HepG2 (cell line): Measurements from ENCODE around the gene HECTD3. TPM values are rescaled to one million over a fixed set of nuclear protein-coding genes. Genes with fewer than 3 reads are reported as not detected.
"Not testable (repeated sequence)": the region's sequence is repeated elsewhere in the genome, so short reads cannot be mapped to it uniquely, and the experiment has no call there.

Experiments
- ATAC-seq: fragments of 200-7000 bp; cut with Tn5 transposase; 3 replicates; pipeline ENCODE4 v1.9.1; 2020; ENCODE audit warnings: mild to moderate bottlenecking, moderate library complexity
- BruUV-seq: library from RNA; stranded (reverse); fragments of 400-500 nt; replicated peaks from 2 replicates; lab custom pipeline; 2021; lab: Mats Ljungman, UMichigan
- CTCF ChIA-PET: fragments of 300-600 bp; formaldehyde crosslinking; extraction: SDS; loops from one replicate; lab custom pipeline; 2021; ENCODE audit warnings: low total read pairs, inconsistent platforms, low intra/inter-chr PET ratio; lab: Yijun Ruan, JAX
- POLR2A ChIA-PET: fragments of 350-600 bp; sonication (Branson Sonifier 250); formaldehyde crosslinking; loops from one replicate; lab custom pipeline; 2020; ENCODE audit warnings: antibody characterized with exemption, inconsistent platforms; lab: Yijun Ruan, JAX
- DNase-seq: peaks from one replicate; pipeline ENCODE4 v3.0.0-alpha.2; 2015; ENCODE audit warnings: low spot score
- FAIRE-seq: peaks from 3 replicates; lab custom pipeline; 2011; peaks lifted over from hg19 to GRCh38; lab: Jason Lieb, UNC
- H2AFZ ChIP-seq: one replicate; pipeline ENCODE4 v1.6.1; 2011; ENCODE audit warnings: low read length, inconsistent platforms
- H3K27ac ChIP-seq: fragments of 300-600 bp; 3 replicates; pipeline ENCODE4 v1.8.0; 2011; ENCODE audit warnings: mixed run types, mild to moderate bottlenecking, mixed read lengths, low read length, inconsistent platforms; ENCODE audit not compliant: insufficient read depth; ENCODE audit errors: extremely low read length
- H3K27me3 ChIP-seq, 2 experiments: fragments of 200-600 bp in 1 of 2; 2 replicates in 1 of 2; 3 replicates in 1 of 2; pipeline versions ENCODE4 v1.6.0 to v1.8.0; 2011; ENCODE audit warnings: low read length in 2 of 2, mild to moderate bottlenecking in 2 of 2, moderate library complexity in 2 of 2, inconsistent platforms in 1 of 2; ENCODE audit not compliant: insufficient read depth in 2 of 2, control insufficient read depth in 1 of 2
- H3K36me3 ChIP-seq, 2 experiments: fragments of 200-600 bp in 1 of 2; replicated peaks in 1 of 2; 2 replicates in 1 of 2; 3 replicates in 1 of 2; pipeline versions ENCODE4 v1.5.1 to v1.8.0; 2011; ENCODE audit warnings: low read length in 2 of 2, inconsistent platforms in 1 of 2; ENCODE audit not compliant: insufficient read depth in 2 of 2, control insufficient read depth in 1 of 2
- H3K4me1 ChIP-seq: 2 replicates; pipeline ENCODE4 v1.5.1; 2012; ENCODE audit warnings: low read length, inconsistent platforms; ENCODE audit not compliant: insufficient read depth
- H3K4me2 ChIP-seq: 2 replicates; pipeline ENCODE4 v1.6.0; 2011; ENCODE audit warnings: low read depth, low read length, inconsistent platforms
- H3K4me3 ChIP-seq, 3 experiments: fragments of 200-600 bp in 1 of 3; sonication (generic), shearing (Covaris generic) in 1 of 3; replicated peaks in 1 of 3; 2 replicates each; pipeline ENCODE4 v1.5.1; 2011 to 2016; ENCODE audit warnings: low read length in 3 of 3, inconsistent platforms in 2 of 3, low read depth in 2 of 3, mild to moderate bottlenecking in 2 of 3, control low read depth in 1 of 3, mixed read lengths in 1 of 3; ENCODE audit not compliant: insufficient read depth in 1 of 3
- H3K79me2 ChIP-seq: one replicate; pipeline ENCODE4 v1.6.1; 2011; ENCODE audit warnings: low read length, inconsistent platforms; ENCODE audit not compliant: insufficient read depth
- H3K9ac ChIP-seq: 2 replicates; pipeline ENCODE4 v1.6.0; 2011; ENCODE audit warnings: mild to moderate bottlenecking, low read depth, low read length, inconsistent platforms; ENCODE audit not compliant: insufficient read depth
- H3K9me3 ChIP-seq: 2 replicates; pipeline ENCODE4 v1.5.1; 2012; ENCODE audit warnings: mild to moderate bottlenecking, low read length
- H4K20me1 ChIP-seq: 2 replicates; pipeline ENCODE4 v1.6.0; 2011; ENCODE audit warnings: inconsistent platforms, mild to moderate bottlenecking, low read length, moderate library complexity; ENCODE audit not compliant: insufficient read depth
- HNRNPLL ChIP-seq: fragments of 200-400 bp; formaldehyde crosslinking; IDR thresholded peaks from 2 replicates; pipeline ENCODE4 v1.6.1; 2017; ENCODE audit warnings: mild to moderate bottlenecking, low read depth, low read length; ENCODE audit not compliant: poor library complexity, severe bottlenecking
- TAF15 ChIP-seq: fragments of 200-400 bp; formaldehyde crosslinking; IDR thresholded peaks from one replicate; pipeline ENCODE4 v1.6.1; 2018; ENCODE audit warnings: mild to moderate bottlenecking, low read depth, low read length; ENCODE audit not compliant: poor library complexity, severe bottlenecking
- ZNF20 ChIP-seq: sonication (generic); formaldehyde crosslinking; IDR thresholded peaks from 2 replicates; pipeline ENCODE4 v1.4.0; 2020; ENCODE audit warnings: mild to moderate bottlenecking, moderate library complexity, missing genetic modification reagents
- ZSCAN9 ChIP-seq: IDR thresholded peaks from 2 replicates; pipeline ENCODE4 v1.6.1; 2016; ENCODE audit warnings: borderline replicate concordance
- WGBS: methylation state at CpG from one replicate; pipeline ENCODE4 v1.1.6; 2017; ENCODE audit warnings: low lambda C conversion rate; 5-methylcytosine and 5-hydroxymethylcytosine counted together
- in situ Hi-C: cut with HindIII; loops from 2 replicates; pipeline ENCODE4 v1.10.0; 2017; ENCODE audit warnings: low pct_unique_long_range_greater_than_20kb; ENCODE audit not compliant: extremely low pct_ligation_motif_present
- intact Hi-C: fragments of 100-400 bp; cut with micrococcal nuclease; formaldehyde crosslinking; loops from one replicate; pipeline ENCODE4 v1.10.0; 2022; ENCODE audit not compliant: unreplicated experiment
- polyA plus RNA-seq, 8 experiments: library from polyadenylated mRNA; depleted of rRNA in 3 of 8; stranded (reverse) in 7 of 8; unstranded in 1 of 8; fragments of >200 nt; fragmentation: Illumina TruSeq in 4 of 8; extraction: Trizol in 4 of 8; gene quantifications; 2 replicates each; pipeline versions ENCODE4 v1.2.1 to v1.2.3, GENCODE V29; 2011 to 2016; ENCODE audit warnings: low read depth in 4 of 8, missing spikeins in 1 of 8, mixed read lengths in 1 of 8; ENCODE audit not compliant: insufficient read depth in 1 of 8
- total RNA-seq, 5 experiments: library from RNA; depleted of rRNA; stranded (reverse); fragments of >200 nt; fragmentation: Illumina TruSeq; extraction: Trizol; gene quantifications; 2 replicates each; pipeline ENCODE4 v1.2.3, GENCODE V29; 2016; ENCODE audit warnings: low read depth in 1 of 5
- TF ChIP-seq, protein P1 (sequence below): sonication (generic); formaldehyde crosslinking; IDR thresholded peaks from 2 replicates; pipeline ENCODE4 v1.4.0; 2020; ENCODE audit warnings: mild to moderate bottlenecking, missing genetic modification reagents
- TF ChIP-seq, protein P2 (sequence below): sonication (generic); formaldehyde crosslinking; IDR thresholded peaks from 2 replicates; pipeline ENCODE4 v1.9.0; 2021; ENCODE audit warnings: missing genetic modification reagents, mild to moderate bottlenecking, borderline replicate concordance
- TF ChIP-seq, protein P3 (sequence below): sonication (generic); formaldehyde crosslinking; IDR thresholded peaks from 2 replicates; pipeline ENCODE4 v1.4.0; 2020; ENCODE audit warnings: missing genetic modification reagents

Gene HECTD3
- total and polyA plus RNA-seq, 2 of the 13 experiments (the other 11 are each of a cell fraction or from before 2014, with no cell fraction given), result 18.6 to 24.5 TPM

DNA sequence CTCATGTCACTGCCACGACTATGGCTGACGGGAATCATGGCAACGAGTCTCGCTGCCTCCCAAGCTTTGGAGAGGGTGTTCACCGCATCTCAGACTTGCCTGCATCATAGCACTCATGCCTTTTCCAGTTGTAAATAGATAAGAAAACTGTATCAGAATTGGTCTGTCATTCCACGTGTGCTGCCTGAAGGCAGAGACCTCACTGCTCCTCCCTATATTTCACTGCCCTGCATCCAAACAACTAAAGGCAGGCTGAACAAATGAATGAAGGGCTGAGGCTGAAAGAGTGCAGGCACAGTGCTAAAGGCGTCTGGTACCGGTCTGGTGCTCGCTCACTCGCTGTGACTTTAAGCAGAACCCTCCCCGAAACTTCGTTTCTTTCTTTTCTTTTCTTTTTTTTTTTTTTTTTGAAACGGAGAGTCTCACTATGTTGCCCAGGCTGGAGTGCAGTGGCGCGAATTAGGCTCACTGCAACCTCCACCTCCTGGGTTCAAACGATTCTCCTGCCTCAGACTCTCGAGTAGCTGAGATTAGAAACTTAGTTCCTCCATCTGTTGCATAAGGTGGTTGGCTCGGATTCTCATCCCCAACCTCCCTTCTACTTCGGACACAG is 25.3 kb downstream of the HECTD3 start (continued):
- TF ChIP-seq, protein P1, sequence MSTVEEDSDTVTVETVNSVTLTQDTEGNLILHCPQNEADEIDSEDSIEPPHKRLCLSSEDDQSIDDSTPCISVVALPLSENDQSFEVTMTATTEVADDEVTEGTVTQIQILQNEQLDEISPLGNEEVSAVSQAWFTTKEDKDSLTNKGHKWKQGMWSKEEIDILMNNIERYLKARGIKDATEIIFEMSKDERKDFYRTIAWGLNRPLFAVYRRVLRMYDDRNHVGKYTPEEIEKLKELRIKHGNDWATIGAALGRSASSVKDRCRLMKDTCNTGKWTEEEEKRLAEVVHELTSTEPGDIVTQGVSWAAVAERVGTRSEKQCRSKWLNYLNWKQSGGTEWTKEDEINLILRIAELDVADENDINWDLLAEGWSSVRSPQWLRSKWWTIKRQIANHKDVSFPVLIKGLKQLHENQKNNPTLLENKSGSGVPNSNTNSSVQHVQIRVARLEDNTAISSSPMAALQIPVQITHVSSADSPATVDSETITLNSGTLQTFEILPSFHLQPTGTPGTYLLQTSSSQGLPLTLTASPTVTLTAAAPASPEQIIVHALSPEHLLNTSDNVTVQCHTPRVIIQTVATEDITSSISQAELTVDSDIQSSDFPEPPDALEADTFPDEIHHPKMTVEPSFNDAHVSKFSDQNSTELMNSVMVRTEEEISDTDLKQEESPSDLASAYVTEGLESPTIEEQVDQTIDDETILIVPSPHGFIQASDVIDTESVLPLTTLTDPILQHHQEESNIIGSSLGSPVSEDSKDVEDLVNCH (CRISPR knock-in tag), result no peak
- TF ChIP-seq ZNF20 (CRISPR knock-in tag) (peak; percentile 29; the same call in 1 of the 2 replicates), HNRNPLL (no peak), ZSCAN9 (CRISPR knock-in tag) (0 out of 2 replicates have a peak, but pooled peaks have one; percentile 1), TAF15 (no peak)
- TF ChIP-seq, protein P2, sequence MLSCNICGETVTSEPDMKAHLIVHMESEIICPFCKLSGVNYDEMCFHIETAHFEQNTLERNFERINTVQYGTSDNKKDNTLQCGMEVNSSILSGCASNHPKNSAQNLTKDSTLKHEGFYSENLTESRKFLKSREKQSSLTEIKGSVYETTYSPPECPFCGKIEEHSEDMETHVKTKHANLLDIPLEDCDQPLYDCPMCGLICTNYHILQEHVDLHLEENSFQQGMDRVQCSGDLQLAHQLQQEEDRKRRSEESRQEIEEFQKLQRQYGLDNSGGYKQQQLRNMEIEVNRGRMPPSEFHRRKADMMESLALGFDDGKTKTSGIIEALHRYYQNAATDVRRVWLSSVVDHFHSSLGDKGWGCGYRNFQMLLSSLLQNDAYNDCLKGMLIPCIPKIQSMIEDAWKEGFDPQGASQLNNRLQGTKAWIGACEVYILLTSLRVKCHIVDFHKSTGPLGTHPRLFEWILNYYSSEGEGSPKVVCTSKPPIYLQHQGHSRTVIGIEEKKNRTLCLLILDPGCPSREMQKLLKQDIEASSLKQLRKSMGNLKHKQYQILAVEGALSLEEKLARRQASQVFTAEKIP (CRISPR knock-in tag), result no peak
- TF ChIP-seq, protein P3, sequence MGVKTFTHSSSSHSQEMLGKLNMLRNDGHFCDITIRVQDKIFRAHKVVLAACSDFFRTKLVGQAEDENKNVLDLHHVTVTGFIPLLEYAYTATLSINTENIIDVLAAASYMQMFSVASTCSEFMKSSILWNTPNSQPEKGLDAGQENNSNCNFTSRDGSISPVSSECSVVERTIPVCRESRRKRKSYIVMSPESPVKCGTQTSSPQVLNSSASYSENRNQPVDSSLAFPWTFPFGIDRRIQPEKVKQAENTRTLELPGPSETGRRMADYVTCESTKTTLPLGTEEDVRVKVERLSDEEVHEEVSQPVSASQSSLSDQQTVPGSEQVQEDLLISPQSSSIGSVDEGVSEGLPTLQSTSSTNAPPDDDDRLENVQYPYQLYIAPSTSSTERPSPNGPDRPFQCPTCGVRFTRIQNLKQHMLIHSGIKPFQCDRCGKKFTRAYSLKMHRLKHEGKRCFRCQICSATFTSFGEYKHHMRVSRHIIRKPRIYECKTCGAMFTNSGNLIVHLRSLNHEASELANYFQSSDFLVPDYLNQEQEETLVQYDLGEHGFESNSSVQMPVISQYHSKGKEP (CRISPR knock-in tag), result no peak
- TF ChIP-seq, all 625 proteins: peak for 8

DNA sequence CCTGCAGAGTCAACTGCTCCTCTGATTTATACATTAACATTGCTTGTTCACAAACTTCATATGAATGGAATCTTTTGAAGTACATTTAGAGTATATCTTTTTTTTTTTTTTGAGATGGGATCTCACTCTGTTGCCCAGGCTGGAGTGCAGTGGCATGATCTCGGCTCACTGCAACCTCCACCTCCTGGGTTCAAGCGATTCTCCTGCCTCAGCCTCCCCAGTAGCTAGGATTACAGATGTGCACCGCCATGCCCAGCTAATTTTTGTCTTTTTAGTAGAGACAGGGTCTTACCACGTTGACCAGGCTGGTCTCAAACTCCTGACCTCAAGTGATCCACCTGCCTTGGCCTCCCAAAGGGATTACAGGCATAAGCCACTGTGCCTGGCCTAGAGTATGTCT is 33.8 kb downstream of the HECTD3 start:
- H3K27me3 ChIP-seq, ATAC-seq, in situ Hi-C loops, BruUV-seq, FAIRE-seq, H4K20me1 ChIP-seq, H3K9me3 ChIP-seq, intact Hi-C loops, H3K4me2 ChIP-seq, DNase-seq, H3K79me2 ChIP-seq, H3K4me3 ChIP-seq, POLR2A ChIA-PET, CTCF ChIA-PET, H3K9ac ChIP-seq, H2AFZ ChIP-seq, H3K4me1 ChIP-seq, H3K27ac ChIP-seq: not testable (repeated sequence)
- H3K36me3 ChIP-seq, result peaks cover 7 to 37% of the 10 kb centered on the region in 2 experiments; a peak in 4 of 5 replicates
- WGBS, result 94% methylated on average over 4 of the region's 4 CpGs
